Chondrocyte (in vitro differentiated cells): ENCODE results near the gene ECHS1. TPM values are rescaled to one million over a fixed set of nuclear protein-coding genes. Genes with fewer than 3 reads are reported as not detected.
A peak's percentile ranks its signal among the peaks of the same experiment; 100 is the strongest.

Source experiments
- DNase-seq: peaks from one replicate; pipeline ENCODE4 v3.0.0; 2021; ENCODE audit warnings: mixed read lengths, low spot score
- H3K27ac Mint-ChIP-seq: one replicate; pipeline ENCODE4 v1.8.0; 2021; ENCODE audit warnings: mild to moderate bottlenecking, moderate library complexity, mixed read lengths; ENCODE audit not compliant: unreplicated experiment
- H3K27me3 Mint-ChIP-seq: 2 replicates; pipeline ENCODE4 v1.8.0; 2021; ENCODE audit warnings: low read depth, mixed read lengths
- H3K36me3 Mint-ChIP-seq: 2 replicates; pipeline ENCODE4 v1.8.0; 2021; ENCODE audit warnings: low read depth, mixed read lengths
- H3K4me1 Mint-ChIP-seq: 2 replicates; pipeline ENCODE4 v1.8.0; 2021; ENCODE audit warnings: low read depth, mild to moderate bottlenecking, mixed read lengths
- H3K4me3 Mint-ChIP-seq: one replicate; pipeline ENCODE4 v1.8.0; 2021; ENCODE audit warnings: mild to moderate bottlenecking, moderate library complexity, mixed read lengths; ENCODE audit not compliant: unreplicated experiment
- H3K9me3 Mint-ChIP-seq: 2 replicates; pipeline ENCODE4 v1.8.0; 2021; ENCODE audit warnings: low read depth, mixed read lengths
- CTCF ChIP-seq: fragments of 200-600 bp; sonication (generic); IDR thresholded peaks from 2 replicates; pipeline ENCODE4 v1.5.0; 2021; ENCODE audit warnings: antibody characterized with exemption, mild to moderate bottlenecking, moderate library complexity
- total RNA-seq: library from RNA; stranded (reverse); gene quantifications from 3 replicates; pipeline ENCODE4 v1.2.1, GENCODE V29; 2021

Gene ECHS1
- total RNA-seq, 1 donor from 2014 or later: 58.9 TPM

- H3K4me1 Mint-ChIP-seq: peaks cover 3% of the 10 kb centered on the region
- H3K4me3 Mint-ChIP-seq: peak overlapping the region; percentile 55
- peaks cover 5% of the 10 kb centered on the region for H3K36me3 Mint-ChIP-seq
- no peak for DNase-seq
- H3K9me3 Mint-ChIP-seq: no peaks in the 10 kb centered on the region
- TF ChIP-seq CTCF: no peak
- H3K27me3 Mint-ChIP-seq: no peaks in the 10 kb centered on the region
- no peak overlapping the region for H3K27ac Mint-ChIP-seq
Observed at GRCh38 chr10:133379801-133380666, 6.9 kb upstream of the ECHS1 start.

GRCh38 chr10:133379152-133379800, 6.1 kb upstream of the ECHS1 start, which contains the start of gene PAOX:
Gene PAOX (plus strand): TSS chr10:133379262. CDS start chr10:133379317, 55 bp downstream.
- H3K9me3 Mint-ChIP-seq: no peaks in the 10 kb centered on the region
- peaks cover 6% of the 10 kb centered on the region for H3K4me1 Mint-ChIP-seq
- no peak for TF ChIP-seq CTCF
- peak within 1 kb of the TSS; percentile 75 for H3K4me3 Mint-ChIP-seq
- no peak for DNase-seq
- H3K36me3 Mint-ChIP-seq: no peaks in the 10 kb centered on the region
- no peaks in the 10 kb centered on the region for H3K27me3 Mint-ChIP-seq
- H3K27ac Mint-ChIP-seq: peak within 1 kb of the TSS; percentile 75

GRCh38 chr10:133378251-133379096, 5.3 kb upstream of the ECHS1 start:
- H3K36me3 Mint-ChIP-seq: no peaks in the 10 kb centered on the region
- H3K4me1 Mint-ChIP-seq: peaks cover 9% of the 10 kb centered on the region
- no peak for DNase-seq
- peak overlapping the region; percentile 75 for H3K4me3 Mint-ChIP-seq
- H3K9me3 Mint-ChIP-seq: no peaks in the 10 kb centered on the region
- H3K27me3 Mint-ChIP-seq: no peaks in the 10 kb centered on the region
- TF ChIP-seq CTCF: no peak
- peak overlapping the region; percentile 75 for H3K27ac Mint-ChIP-seq

DNA sequence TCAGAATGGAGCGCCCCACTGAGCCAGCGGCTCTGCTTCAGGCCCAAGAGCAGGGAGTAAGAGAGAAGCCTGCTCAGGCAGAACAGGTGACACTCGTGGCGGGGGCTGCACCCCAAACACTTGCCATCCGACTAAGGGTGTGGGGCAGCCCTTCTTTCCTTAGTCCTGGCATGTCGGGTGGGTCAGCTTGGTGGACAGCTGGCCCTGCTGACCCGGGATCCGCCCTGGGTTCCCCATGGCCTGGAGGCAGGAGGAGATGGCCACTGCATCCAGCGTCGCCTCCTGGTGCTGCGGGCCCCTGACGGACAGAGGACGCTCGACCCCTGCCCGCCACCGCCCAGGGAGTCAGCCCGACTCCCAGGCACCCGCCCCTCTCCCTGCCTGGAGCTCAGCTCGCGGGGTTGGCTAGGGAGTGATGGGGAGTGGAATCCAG, 4.7 kb upstream of the ECHS1 start:
- Mint-ChIP-seq H3K27me3 (no peaks in the 10 kb centered on the region), H3K4me1 (peaks cover 11% of the 10 kb centered on the region), H3K4me3 (peak overlapping the region; percentile 75), H3K27ac (peak overlapping the region; percentile 75), H3K9me3 (no peaks in the 10 kb centered on the region), H3K36me3 (no peaks in the 10 kb centered on the region)
- no peak for DNase-seq
- no peak for TF ChIP-seq CTCF
